HepG2 (cell line): ENCODE data around the gene GABBR2. TPM values are rescaled to one million over a fixed set of nuclear protein-coding genes. Genes with fewer than 3 reads are reported as not detected.

Experiments used
- ATAC-seq: fragments of 200-7000 bp; cut with Tn5 transposase; 3 replicates; pipeline ENCODE4 v1.9.1; 2020; ENCODE audit warnings: mild to moderate bottlenecking, moderate library complexity
- BruUV-seq: library from RNA; stranded (reverse); fragments of 400-500 nt; replicated peaks from 2 replicates; lab custom pipeline; 2021; lab: Mats Ljungman, UMichigan
- CTCF ChIA-PET: fragments of 300-600 bp; formaldehyde crosslinking; extraction: SDS; loops from one replicate; lab custom pipeline; 2021; ENCODE audit warnings: low total read pairs, inconsistent platforms, low intra/inter-chr PET ratio; lab: Yijun Ruan, JAX
- POLR2A ChIA-PET: fragments of 350-600 bp; sonication (Branson Sonifier 250); formaldehyde crosslinking; loops from one replicate; lab custom pipeline; 2020; ENCODE audit warnings: antibody characterized with exemption, inconsistent platforms; lab: Yijun Ruan, JAX
- DNase-seq: peaks from one replicate; pipeline ENCODE4 v3.0.0-alpha.2; 2015; ENCODE audit warnings: low spot score
- FAIRE-seq: peaks from 3 replicates; lab custom pipeline; 2011; peaks lifted over from hg19 to GRCh38; lab: Jason Lieb, UNC
- H2AFZ ChIP-seq: one replicate; pipeline ENCODE4 v1.6.1; 2011; ENCODE audit warnings: low read length, inconsistent platforms
- H3K27ac ChIP-seq: fragments of 300-600 bp; 3 replicates; pipeline ENCODE4 v1.8.0; 2011; ENCODE audit warnings: mixed run types, mild to moderate bottlenecking, mixed read lengths, low read length, inconsistent platforms; ENCODE audit not compliant: insufficient read depth; ENCODE audit errors: extremely low read length
- H3K27me3 ChIP-seq, 2 experiments: fragments of 200-600 bp in 1 of 2; 2 replicates in 1 of 2; 3 replicates in 1 of 2; pipeline versions ENCODE4 v1.6.0 to v1.8.0; 2011; ENCODE audit warnings: low read length in 2 of 2, mild to moderate bottlenecking in 2 of 2, moderate library complexity in 2 of 2, inconsistent platforms in 1 of 2; ENCODE audit not compliant: insufficient read depth in 2 of 2, control insufficient read depth in 1 of 2
- H3K36me3 ChIP-seq, 2 experiments: fragments of 200-600 bp in 1 of 2; replicated peaks in 1 of 2; 2 replicates in 1 of 2; 3 replicates in 1 of 2; pipeline versions ENCODE4 v1.5.1 to v1.8.0; 2011; ENCODE audit warnings: low read length in 2 of 2, inconsistent platforms in 1 of 2; ENCODE audit not compliant: insufficient read depth in 2 of 2, control insufficient read depth in 1 of 2
- H3K4me1 ChIP-seq: 2 replicates; pipeline ENCODE4 v1.5.1; 2012; ENCODE audit warnings: low read length, inconsistent platforms; ENCODE audit not compliant: insufficient read depth
- H3K4me2 ChIP-seq: 2 replicates; pipeline ENCODE4 v1.6.0; 2011; ENCODE audit warnings: low read depth, low read length, inconsistent platforms
- H3K4me3 ChIP-seq, 3 experiments: fragments of 200-600 bp in 1 of 3; sonication (generic), shearing (Covaris generic) in 1 of 3; replicated peaks in 1 of 3; 2 replicates each; pipeline ENCODE4 v1.5.1; 2011 to 2016; ENCODE audit warnings: low read length in 3 of 3, inconsistent platforms in 2 of 3, low read depth in 2 of 3, mild to moderate bottlenecking in 2 of 3, control low read depth in 1 of 3, mixed read lengths in 1 of 3; ENCODE audit not compliant: insufficient read depth in 1 of 3
- H3K79me2 ChIP-seq: one replicate; pipeline ENCODE4 v1.6.1; 2011; ENCODE audit warnings: low read length, inconsistent platforms; ENCODE audit not compliant: insufficient read depth
- H3K9ac ChIP-seq: 2 replicates; pipeline ENCODE4 v1.6.0; 2011; ENCODE audit warnings: mild to moderate bottlenecking, low read depth, low read length, inconsistent platforms; ENCODE audit not compliant: insufficient read depth
- H3K9me3 ChIP-seq: 2 replicates; pipeline ENCODE4 v1.5.1; 2012; ENCODE audit warnings: mild to moderate bottlenecking, low read length
- H4K20me1 ChIP-seq: 2 replicates; pipeline ENCODE4 v1.6.0; 2011; ENCODE audit warnings: inconsistent platforms, mild to moderate bottlenecking, low read length, moderate library complexity; ENCODE audit not compliant: insufficient read depth
- CBX1 ChIP-seq: IDR thresholded peaks from one replicate; pipeline ENCODE4 v1.6.1; 2016; ENCODE audit warnings: antibody characterized with exemption, low read depth
- HDAC6 ChIP-seq: fragments of 200-600 bp; sonication (generic); IDR thresholded peaks from 2 replicates; pipeline ENCODE4 v1.7.0; 2017; ENCODE audit warnings: mild to moderate bottlenecking, antibody characterized with exemption, low read length, low read depth
- HNF4G ChIP-seq, 2 experiments: sonication (generic) in 1 of 2; formaldehyde crosslinking in 1 of 2; IDR thresholded peaks; 2 replicates each; pipeline versions ENCODE4 v1.4.0 to v1.6.1; 2011 to 2020; ENCODE audit warnings: borderline replicate concordance in 2 of 2, low read depth in 2 of 2, mild to moderate bottlenecking in 2 of 2, low read length in 1 of 2, missing genetic modification reagents in 1 of 2, moderate library complexity in 1 of 2
- KLF9 ChIP-seq: IDR thresholded peaks from 2 replicates; pipeline ENCODE4 v1.6.1; 2016; ENCODE audit warnings: low read depth
- NR2F6 ChIP-seq, 2 experiments: IDR thresholded peaks; 2 replicates each; pipeline ENCODE4 v1.6.1; 2016; ENCODE audit warnings: antibody characterized with exemption in 1 of 2, mild to moderate bottlenecking in 1 of 2
- PRMT3 ChIP-seq: sonication (generic); formaldehyde crosslinking; IDR thresholded peaks from 2 replicates; pipeline ENCODE4 v1.8.1; 2022; ENCODE audit warnings: low read depth, mild to moderate bottlenecking, moderate library complexity, missing genetic modification reagents, borderline replicate concordance
- PTBP1 ChIP-seq: fragments of 200-400 bp; formaldehyde crosslinking; IDR thresholded peaks from 2 replicates; pipeline ENCODE4 v1.6.1; 2018; ENCODE audit warnings: low read length, low read depth; ENCODE audit not compliant: poor library complexity, severe bottlenecking
- TARDBP ChIP-seq: sonication (generic); formaldehyde crosslinking; IDR thresholded peaks from 2 replicates; pipeline ENCODE4 v1.8.0; 2022; ENCODE audit warnings: mild to moderate bottlenecking, missing genetic modification reagents
- ZBTB3 ChIP-seq: sonication (generic); formaldehyde crosslinking; IDR thresholded peaks from 2 replicates; pipeline ENCODE4 v1.4.0; 2020; ENCODE audit warnings: low read depth, mild to moderate bottlenecking, moderate library complexity, missing genetic modification reagents, borderline replicate concordance
- ZFP36 ChIP-seq: fragments of 150-350 bp; IDR thresholded peaks from 2 replicates; pipeline ENCODE4 v1.6.1; 2018; ENCODE audit warnings: borderline replicate concordance, low read length, low read depth; ENCODE audit not compliant: partially characterized antibody
- ZNF282 ChIP-seq: fragments of 450-650 bp; IDR thresholded peaks from 2 replicates; pipeline ENCODE4 v1.6.1; 2018; ENCODE audit not compliant: partially characterized antibody
- ZNF296 ChIP-seq: sonication (generic); formaldehyde crosslinking; conservative IDR thresholded peaks from 2 replicates; pipeline ENCODE4 v1.5.0; 2020; ENCODE audit warnings: mild to moderate bottlenecking, missing genetic modification reagents
- ZNF446 ChIP-seq: sonication (generic); formaldehyde crosslinking; IDR thresholded peaks from 2 replicates; pipeline ENCODE4 v1.5.0; 2020; ENCODE audit warnings: mild to moderate bottlenecking, missing genetic modification reagents
- ZNF790 ChIP-seq: sonication (generic); formaldehyde crosslinking; IDR thresholded peaks from 2 replicates; pipeline ENCODE4 v1.8.0; 2022; ENCODE audit warnings: missing genetic modification reagents, mild to moderate bottlenecking, borderline replicate concordance
- WGBS: methylation state at CpG from one replicate; pipeline ENCODE4 v1.1.6; 2017; ENCODE audit warnings: low lambda C conversion rate; 5-methylcytosine and 5-hydroxymethylcytosine counted together
- in situ Hi-C: cut with HindIII; loops from 2 replicates; pipeline ENCODE4 v1.10.0; 2017; ENCODE audit warnings: low pct_unique_long_range_greater_than_20kb; ENCODE audit not compliant: extremely low pct_ligation_motif_present
- intact Hi-C: fragments of 100-400 bp; cut with micrococcal nuclease; formaldehyde crosslinking; loops from one replicate; pipeline ENCODE4 v1.10.0; 2022; ENCODE audit not compliant: unreplicated experiment
- polyA plus RNA-seq, 8 experiments: library from polyadenylated mRNA; depleted of rRNA in 3 of 8; stranded (reverse) in 7 of 8; unstranded in 1 of 8; fragments of >200 nt; fragmentation: Illumina TruSeq in 4 of 8; extraction: Trizol in 4 of 8; gene quantifications; 2 replicates each; pipeline versions ENCODE4 v1.2.1 to v1.2.3, GENCODE V29; 2011 to 2016; ENCODE audit warnings: low read depth in 4 of 8, missing spikeins in 1 of 8, mixed read lengths in 1 of 8; ENCODE audit not compliant: insufficient read depth in 1 of 8
- total RNA-seq, 5 experiments: library from RNA; depleted of rRNA; stranded (reverse); fragments of >200 nt; fragmentation: Illumina TruSeq; extraction: Trizol; gene quantifications; 2 replicates each; pipeline ENCODE4 v1.2.3, GENCODE V29; 2016; ENCODE audit warnings: low read depth in 1 of 5
- TF ChIP-seq, protein P1 (sequence below): sonication (generic); formaldehyde crosslinking; IDR thresholded peaks from 2 replicates; pipeline ENCODE4 v1.8.1; 2023; ENCODE audit warnings: mild to moderate bottlenecking, missing genetic modification reagents
- TF ChIP-seq, protein P2 (sequence below), 2 experiments: sonication (generic) in 1 of 2; formaldehyde crosslinking in 1 of 2; IDR thresholded peaks; 2 replicates each; pipeline versions ENCODE4 v1.4.0 to v1.6.1; 2016 to 2020; ENCODE audit warnings: borderline replicate concordance in 1 of 2, low read depth in 1 of 2, mild to moderate bottlenecking in 1 of 2, missing genetic modification reagents in 1 of 2

Gene GABBR2
- total and polyA plus RNA-seq, 2 of the 13 experiments (the other 11 are each of a cell fraction or from before 2014, with no cell fraction given): 0.02 TPM; not detected in 1

DNA sequence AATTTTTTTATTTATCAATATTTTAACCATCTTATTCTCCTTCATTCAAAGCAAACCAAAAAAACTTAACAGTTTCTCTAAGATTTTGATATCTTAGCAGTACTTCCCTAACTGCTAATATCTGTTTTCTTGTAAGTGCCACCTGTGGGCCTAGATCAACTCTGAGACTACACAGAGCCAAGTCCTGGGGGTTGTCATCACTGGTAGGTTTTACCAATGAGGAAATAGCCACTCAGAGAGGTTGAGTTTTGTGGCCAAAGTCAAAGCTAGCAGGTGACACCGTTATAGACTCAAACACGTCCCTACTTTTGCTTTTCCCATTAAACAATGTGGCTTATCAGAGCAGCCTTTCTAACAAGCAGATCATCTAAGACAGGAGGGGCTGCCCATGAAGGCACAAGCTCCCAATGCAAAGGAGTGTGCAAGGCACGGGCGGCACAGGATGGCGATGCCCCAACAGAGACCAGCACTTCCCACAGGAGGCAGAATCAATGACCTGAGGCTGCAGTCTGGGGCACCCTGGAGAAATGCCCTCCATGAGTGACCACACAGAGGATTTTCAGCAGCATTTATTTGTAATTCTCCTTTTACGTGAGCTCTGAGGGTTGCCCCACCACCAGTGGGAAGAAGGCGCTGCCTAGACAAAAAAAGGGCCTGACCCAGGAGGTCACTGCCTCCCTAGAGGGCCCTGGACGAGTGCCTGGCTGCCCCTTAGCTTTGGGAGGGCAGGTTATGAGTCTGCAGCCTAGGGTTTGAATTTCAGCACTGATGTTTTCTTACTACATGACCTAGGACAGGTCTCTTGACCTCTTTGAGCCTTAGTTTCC, 460.7 kb downstream of the GABBR2 start (continued):
- TF ChIP-seq PRMT3 (CRISPR knock-in tag) (no peak), ZBTB3 (CRISPR knock-in tag) (no peak)
- TF ChIP-seq, protein P1, sequence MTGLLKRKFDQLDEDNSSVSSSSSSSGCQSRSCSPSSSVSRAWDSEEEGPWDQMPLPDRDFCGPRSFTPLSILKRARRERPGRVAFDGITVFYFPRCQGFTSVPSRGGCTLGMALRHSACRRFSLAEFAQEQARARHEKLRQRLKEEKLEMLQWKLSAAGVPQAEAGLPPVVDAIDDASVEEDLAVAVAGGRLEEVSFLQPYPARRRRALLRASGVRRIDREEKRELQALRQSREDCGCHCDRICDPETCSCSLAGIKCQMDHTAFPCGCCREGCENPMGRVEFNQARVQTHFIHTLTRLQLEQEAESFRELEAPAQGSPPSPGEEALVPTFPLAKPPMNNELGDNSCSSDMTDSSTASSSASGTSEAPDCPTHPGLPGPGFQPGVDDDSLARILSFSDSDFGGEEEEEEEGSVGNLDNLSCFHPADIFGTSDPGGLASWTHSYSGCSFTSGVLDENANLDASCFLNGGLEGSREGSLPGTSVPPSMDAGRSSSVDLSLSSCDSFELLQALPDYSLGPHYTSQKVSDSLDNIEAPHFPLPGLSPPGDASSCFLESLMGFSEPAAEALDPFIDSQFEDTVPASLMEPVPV: no peak
- TF ChIP-seq, all 625 proteins: peak for 0

DNA sequence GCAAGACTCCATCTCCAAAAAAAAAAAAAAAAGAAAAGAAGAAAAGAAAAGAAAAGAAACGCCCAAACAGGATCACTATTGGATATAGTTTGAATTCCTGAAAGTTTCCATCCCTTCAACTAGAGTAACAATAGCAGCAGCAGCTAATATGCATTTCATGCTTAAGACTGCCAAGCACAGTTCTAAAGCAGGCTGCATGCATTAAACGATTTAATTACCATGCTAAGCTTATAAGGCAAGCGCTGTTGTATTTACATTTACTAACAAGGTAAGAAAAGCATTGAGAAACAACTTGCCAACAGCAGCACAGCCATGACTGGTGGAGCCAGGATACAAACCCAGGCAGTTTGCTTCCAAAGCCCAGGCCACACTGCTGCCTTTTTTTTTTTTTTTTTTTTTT, 466.3 kb downstream of the GABBR2 start:
- H3K4me2 ChIP-seq: no peak overlapping the region
- no peak overlapping the region for H3K9ac ChIP-seq
- no peaks in the 10 kb centered on the region for H3K79me2 ChIP-seq
- no peak overlapping the region for H2AFZ ChIP-seq
- ChIA-PET CTCF (no interaction called here), POLR2A (interaction anchor here (0.7 to 1.3 kb wide), 2 partner anchors 13 to 96 kb away, joined by 3 to 7 read pairs; partner anchors contain the start of gene TBC1D2)
- no peaks in the 10 kb centered on the region for H3K4me1 ChIP-seq
- no peak for FAIRE-seq
- intact Hi-C loops: no loop called here
- WGBS: 89% methylated on average over 3 of the region's 3 CpGs
- no peaks in the 10 kb centered on the region for H3K9me3 ChIP-seq
- ATAC-seq: no peak
- no peak overlapping the region for H3K4me3 ChIP-seq
- H3K27me3 ChIP-seq: no peaks in the 10 kb centered on the region
- H3K27ac ChIP-seq: no peak overlapping the region
- in situ Hi-C loops: no loop called here
- H4K20me1 ChIP-seq: no peaks in the 10 kb centered on the region
- H3K36me3 ChIP-seq: no peaks in the 10 kb centered on the region
- DNase-seq: no peak
- no TSS peak for BruUV-seq
- TF ChIP-seq ZNF296 (CRISPR knock-in tag) (no peak), CBX1 (no peak), NR2F6 (IDR thresholded peaks at IDR 0.05) (no peak), NR2F6 (CRISPR knock-in tag; IDR thresholded peaks at IDR 0.05) (no peak), ZNF446 (CRISPR knock-in tag) (no peak), ZNF282 (no peak), PTBP1 (no peak), KLF9 (CRISPR knock-in tag) (no peak), ZFP36 (no peak), ZNF790 (no peak), TARDBP (CRISPR knock-in tag) (no peak), HNF4G (IDR thresholded peaks at IDR 0.05; ENCODE audit: borderline replicate concordance, low read depth, low read length) (no peak), HNF4G (CRISPR knock-in tag; IDR thresholded peaks at IDR 0.05; ENCODE audit: borderline replicate concordance, low read depth) (no peak), HDAC6 (no peak)
- TF ChIP-seq, protein P2, sequence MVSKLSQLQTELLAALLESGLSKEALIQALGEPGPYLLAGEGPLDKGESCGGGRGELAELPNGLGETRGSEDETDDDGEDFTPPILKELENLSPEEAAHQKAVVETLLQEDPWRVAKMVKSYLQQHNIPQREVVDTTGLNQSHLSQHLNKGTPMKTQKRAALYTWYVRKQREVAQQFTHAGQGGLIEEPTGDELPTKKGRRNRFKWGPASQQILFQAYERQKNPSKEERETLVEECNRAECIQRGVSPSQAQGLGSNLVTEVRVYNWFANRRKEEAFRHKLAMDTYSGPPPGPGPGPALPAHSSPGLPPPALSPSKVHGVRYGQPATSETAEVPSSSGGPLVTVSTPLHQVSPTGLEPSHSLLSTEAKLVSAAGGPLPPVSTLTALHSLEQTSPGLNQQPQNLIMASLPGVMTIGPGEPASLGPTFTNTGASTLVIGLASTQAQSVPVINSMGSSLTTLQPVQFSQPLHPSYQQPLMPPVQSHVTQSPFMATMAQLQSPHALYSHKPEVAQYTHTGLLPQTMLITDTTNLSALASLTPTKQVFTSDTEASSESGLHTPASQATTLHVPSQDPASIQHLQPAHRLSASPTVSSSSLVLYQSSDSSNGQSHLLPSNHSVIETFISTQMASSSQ (IDR thresholded peaks at IDR 0.05; ENCODE audit: low read depth): no peak
- TF ChIP-seq, protein P2 (CRISPR knock-in tag; IDR thresholded peaks at IDR 0.05; ENCODE audit: borderline replicate concordance): no peak
